H9 (cell line): ENCODE results near the gene SEMA3D. TPM values are rescaled to one million over a fixed set of nuclear protein-coding genes. Genes with fewer than 3 reads are reported as not detected.

Experiments
- DNase-seq: peaks from one replicate; pipeline ENCODE4 v3.0.0-alpha.2; 2017
- H2AFZ ChIP-seq: one replicate; pipeline ENCODE4 v1.6.1; 2013; ENCODE audit warnings: mild to moderate bottlenecking, low read length, control low read depth, moderate library complexity
- H2AK5ac ChIP-seq: 2 replicates; pipeline ENCODE4 v1.6.1; 2013; ENCODE audit warnings: low read length, control low read depth, mixed read lengths; ENCODE audit not compliant: insufficient read length
- H2BK120ac ChIP-seq: one replicate; pipeline ENCODE4 v1.6.1; 2013; ENCODE audit warnings: low read depth, mild to moderate bottlenecking, low read length, control low read depth, inconsistent platforms; ENCODE audit not compliant: poor library complexity, severe bottlenecking
- H2BK12ac ChIP-seq: 2 replicates; pipeline ENCODE4 v1.6.1; 2013; ENCODE audit warnings: low read length, control low read depth, mixed read lengths, low read depth; ENCODE audit not compliant: insufficient read length
- H2BK15ac ChIP-seq: 2 replicates; pipeline ENCODE4 v1.6.1; 2013; ENCODE audit warnings: low read depth, low read length, control low read depth
- H2BK20ac ChIP-seq: one replicate; pipeline ENCODE4 v1.6.1; 2013; ENCODE audit warnings: low read depth, mild to moderate bottlenecking, low read length, control low read depth, inconsistent platforms; ENCODE audit not compliant: poor library complexity, severe bottlenecking
- H2BK5ac ChIP-seq: 2 replicates; pipeline ENCODE4 v1.6.1; 2013; ENCODE audit warnings: low read length, control low read depth, mixed read lengths; ENCODE audit not compliant: insufficient read length
- H3K14ac ChIP-seq: 2 replicates; pipeline ENCODE4 v1.6.1; 2013; ENCODE audit warnings: low read length, control low read depth; ENCODE audit not compliant: insufficient read depth
- H3K18ac ChIP-seq: 2 replicates; pipeline ENCODE4 v1.6.1; 2013; ENCODE audit warnings: low read depth, mild to moderate bottlenecking, mixed read lengths, low read length, control low read depth; ENCODE audit not compliant: insufficient read length
- H3K23ac ChIP-seq: 2 replicates; pipeline ENCODE4 v1.6.1; 2013; ENCODE audit warnings: low read length, control low read depth, mixed read lengths, low read depth; ENCODE audit not compliant: insufficient read length
- H3K23me2 ChIP-seq: 2 replicates; pipeline ENCODE4 v1.6.1; 2013; ENCODE audit warnings: low read depth, mild to moderate bottlenecking, mixed read lengths, low read length, control low read depth; ENCODE audit not compliant: insufficient read length, poor library complexity, severe bottlenecking
- H3K27ac ChIP-seq: 2 replicates; pipeline ENCODE4 v1.5.1; 2013; ENCODE audit warnings: low read length, control low read depth, mixed read lengths, low read depth; ENCODE audit not compliant: insufficient read length
- H3K27me3 ChIP-seq: 2 replicates; pipeline ENCODE4 v1.6.1; 2013; ENCODE audit warnings: low read length, control low read depth, inconsistent platforms; ENCODE audit not compliant: insufficient read depth
- H3K4ac ChIP-seq: 2 replicates; pipeline ENCODE4 v1.6.1; 2013; ENCODE audit warnings: low read depth, mild to moderate bottlenecking, control low read depth, inconsistent platforms, low read length, moderate library complexity
- H3K4me1 ChIP-seq: 2 replicates; pipeline ENCODE4 v1.6.1; 2013; ENCODE audit warnings: low read length, control low read depth, inconsistent platforms; ENCODE audit not compliant: insufficient read depth
- H3K4me2 ChIP-seq: 2 replicates; pipeline ENCODE4 v1.6.1; 2013; ENCODE audit warnings: low read length, control low read depth, mixed read lengths; ENCODE audit not compliant: insufficient read length, insufficient read depth
- H3K56ac ChIP-seq: 2 replicates; pipeline ENCODE4 v1.6.1; 2013; ENCODE audit warnings: low read depth, mild to moderate bottlenecking, mixed read lengths, low read length, control low read depth; ENCODE audit not compliant: insufficient read length
- H3K79me1 ChIP-seq: 2 replicates; pipeline ENCODE4 v1.6.1; 2013; ENCODE audit warnings: low read depth, mild to moderate bottlenecking, moderate library complexity, low read length, control low read depth, inconsistent platforms; ENCODE audit not compliant: insufficient read depth, poor library complexity, severe bottlenecking
- H3K79me2 ChIP-seq: 2 replicates; pipeline ENCODE4 v1.6.1; 2013; ENCODE audit warnings: low read length, control low read depth, inconsistent platforms; ENCODE audit not compliant: insufficient read depth
- H3K9ac ChIP-seq: 2 replicates; pipeline ENCODE4 v1.6.1; 2013; ENCODE audit warnings: low read length, control low read depth, mixed read lengths; ENCODE audit not compliant: insufficient read length; ENCODE audit errors: extremely low read depth
- H3K9me3 ChIP-seq: one replicate; pipeline ENCODE4 v1.6.1; 2013; ENCODE audit warnings: low read depth, low read length, inconsistent platforms; ENCODE audit not compliant: control insufficient read depth
- H3T11ph ChIP-seq: one replicate; pipeline ENCODE4 v1.6.1; 2013; ENCODE audit warnings: mild to moderate bottlenecking, low read length, control low read depth, inconsistent platforms
- H4K20me1 ChIP-seq: one replicate; pipeline ENCODE4 v1.6.1; 2013; ENCODE audit not compliant: control insufficient read depth, insufficient read length, insufficient read depth
- H4K5ac ChIP-seq: 2 replicates; pipeline ENCODE4 v1.6.1; 2013; ENCODE audit warnings: low read depth, mild to moderate bottlenecking, mixed read lengths, low read length, control low read depth; ENCODE audit not compliant: insufficient read length
- H4K8ac ChIP-seq: replicated peaks from 2 replicates; pipeline ENCODE4 v1.6.1; 2013; ENCODE audit warnings: low read length, control low read depth, mixed read lengths, low read depth; ENCODE audit not compliant: insufficient read length
- H4K91ac ChIP-seq: 2 replicates; pipeline ENCODE4 v1.6.1; 2013; ENCODE audit warnings: low read depth, mild to moderate bottlenecking, moderate library complexity, mixed read lengths, low read length, control low read depth; ENCODE audit not compliant: insufficient read length
- H3K27ac Mint-ChIP-seq, 3 experiments: 2 replicates in 2 of 3; 3 replicates in 1 of 3; pipeline ENCODE4 v1.8.0; 2020 to 2021; ENCODE audit warnings: mixed read lengths in 3 of 3, mild to moderate bottlenecking in 1 of 3, moderate library complexity in 1 of 3
- H3K27me3 Mint-ChIP-seq: 2 replicates; pipeline ENCODE4 v1.8.0; 2021; ENCODE audit warnings: low read depth, mild to moderate bottlenecking, moderate library complexity, mixed read lengths
- H3K36me3 Mint-ChIP-seq, 3 experiments: 2 replicates in 2 of 3; 3 replicates in 1 of 3; pipeline ENCODE4 v1.8.0; 2020 to 2021; ENCODE audit warnings: low read depth in 3 of 3, mixed read lengths in 3 of 3; ENCODE audit not compliant: insufficient read depth in 1 of 3
- H3K4me1 Mint-ChIP-seq, 2 experiments: 2 replicates each; pipeline ENCODE4 v1.8.0; 2020; ENCODE audit warnings: mixed read lengths in 2 of 2
- H3K4me3 Mint-ChIP-seq, 2 experiments: 2 replicates in 1 of 2; 3 replicates in 1 of 2; pipeline ENCODE4 v1.8.0; 2020 to 2021; ENCODE audit warnings: mild to moderate bottlenecking in 2 of 2, mixed read lengths in 2 of 2, moderate library complexity in 1 of 2
- H3K9me3 Mint-ChIP-seq, 2 experiments: 2 replicates in 1 of 2; 3 replicates in 1 of 2; pipeline ENCODE4 v1.8.0; 2020; ENCODE audit warnings: mild to moderate bottlenecking in 2 of 2, mixed read lengths in 2 of 2, moderate library complexity in 1 of 2
- WGBS: extraction: QIAGEN DNeasy Blood & Tissue Kit; methylation state at CpG from one replicate; pipeline ENCODE4 v1.1.7; 2013; ENCODE audit warnings: missing lambda C conversion rate, low lambda C conversion rate, mixed read lengths; ENCODE audit not compliant: insufficient read length; ENCODE audit errors: extremely low coverage; 5-methylcytosine and 5-hydroxymethylcytosine counted together
- total RNA-seq: library from RNA; stranded (reverse); gene quantifications from 2 replicates; pipeline ENCODE4 v1.2.1, GENCODE V29; 2021
- TF ChIP-seq, protein P1 (sequence below): fragments of 200-600 bp; sonication (generic); conservative IDR thresholded peaks from 3 replicates; pipeline ENCODE4 v1.8.0; 2021; ENCODE audit warnings: antibody characterized with exemption, mild to moderate bottlenecking

The SEMA3D gene
- total RNA-seq, 1 experiment from 2014 or later = 5.4 TPM

- Histone ChIP-seq H2BK15ac (no peak overlapping the region), H2BK20ac (no peak overlapping the region), H4K5ac (no peak overlapping the region), H3K27ac (no peak overlapping the region), H3K18ac (no peak overlapping the region), H3K4ac (no peak overlapping the region), H4K20me1 (no peaks in the 10 kb centered on the region), H2AK5ac (no peak overlapping the region), H2BK12ac (no peak overlapping the region), H3K56ac (no peak overlapping the region), H3K23me2 (no peaks in the 10 kb centered on the region), H3K4me2 (no peak overlapping the region), H3K79me1 (no peaks in the 10 kb centered on the region), H4K8ac (no peak overlapping the region), H4K91ac (no peak overlapping the region), H3K27me3 (no peaks in the 10 kb centered on the region), H3K9ac (no peak overlapping the region), H3K79me2 (no peaks in the 10 kb centered on the region), H2BK120ac (no peak overlapping the region), H3K9me3 (no peaks in the 10 kb centered on the region), H3K23ac (no peak overlapping the region), H3K14ac (no peak overlapping the region), H3T11ph (no peak overlapping the region), H2BK5ac (no peak overlapping the region), H3K4me1 (no peaks in the 10 kb centered on the region; the same call in 1 of the 2 replicates), H2AFZ (no peak overlapping the region)
- DNase-seq = no peak
- no peaks in the 10 kb centered on the region for H3K27me3 Mint-ChIP-seq
- H3K4me1 Mint-ChIP-seq = peaks cover 1 to 15% of the 10 kb centered on the region in 2 experiments; a peak in 3 of 4 replicates
- H3K27ac Mint-ChIP-seq = no peak overlapping the region; a peak in 2 of 7 replicates
- H3K4me3 Mint-ChIP-seq = no peak overlapping the region
- no peaks in the 10 kb centered on the region for H3K9me3 Mint-ChIP-seq
- WGBS = no CpG with 5 or more reads among the region's 5 CpGs
- H3K36me3 Mint-ChIP-seq = no peaks in the 10 kb centered on the region
- TF ChIP-seq, protein P1, sequence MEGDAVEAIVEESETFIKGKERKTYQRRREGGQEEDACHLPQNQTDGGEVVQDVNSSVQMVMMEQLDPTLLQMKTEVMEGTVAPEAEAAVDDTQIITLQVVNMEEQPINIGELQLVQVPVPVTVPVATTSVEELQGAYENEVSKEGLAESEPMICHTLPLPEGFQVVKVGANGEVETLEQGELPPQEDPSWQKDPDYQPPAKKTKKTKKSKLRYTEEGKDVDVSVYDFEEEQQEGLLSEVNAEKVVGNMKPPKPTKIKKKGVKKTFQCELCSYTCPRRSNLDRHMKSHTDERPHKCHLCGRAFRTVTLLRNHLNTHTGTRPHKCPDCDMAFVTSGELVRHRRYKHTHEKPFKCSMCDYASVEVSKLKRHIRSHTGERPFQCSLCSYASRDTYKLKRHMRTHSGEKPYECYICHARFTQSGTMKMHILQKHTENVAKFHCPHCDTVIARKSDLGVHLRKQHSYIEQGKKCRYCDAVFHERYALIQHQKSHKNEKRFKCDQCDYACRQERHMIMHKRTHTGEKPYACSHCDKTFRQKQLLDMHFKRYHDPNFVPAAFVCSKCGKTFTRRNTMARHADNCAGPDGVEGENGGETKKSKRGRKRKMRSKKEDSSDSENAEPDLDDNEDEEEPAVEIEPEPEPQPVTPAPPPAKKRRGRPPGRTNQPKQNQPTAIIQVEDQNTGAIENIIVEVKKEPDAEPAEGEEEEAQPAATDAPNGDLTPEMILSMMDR = no peak
Measured at GRCh38 chr7:85070967-85071628, 115.8 kb downstream of the SEMA3D start.
